GM23338 (cell line): Measurements from ENCODE around the gene MEF2A. TPM values are rescaled to one million over a fixed set of nuclear protein-coding genes. Genes with fewer than 3 reads are reported as not detected.

Experiments
- ATAC-seq: fragments of 200-7000 bp; cut with Tn5 transposase; 3 replicates; pipeline ENCODE4 v1.9.1; 2020
- DNase-seq: peaks from one replicate; pipeline ENCODE4 v3.0.0-alpha.2; 2015; ENCODE audit warnings: low spot score
- H2AFZ ChIP-seq: fragments of 200-600 bp; sonication (generic); 2 replicates; pipeline ENCODE4 v1.8.0; 2016; ENCODE audit warnings: antibody characterized with exemption, mild to moderate bottlenecking, moderate library complexity
- H3F3A ChIP-seq: fragments of 200-600 bp; sonication (generic); replicated peaks from 2 replicates; pipeline ENCODE4 v1.8.0; 2017; ENCODE audit warnings: antibody characterized with exemption, mixed run types, low read depth
- H3K27ac ChIP-seq: fragments of 200-600 bp; sonication (generic); 2 replicates; pipeline ENCODE4 v1.6.1; 2016; ENCODE audit warnings: low read depth
- H3K27me3 ChIP-seq: fragments of 200-600 bp; sonication (generic); 2 replicates; pipeline ENCODE4 v1.8.0; 2016; ENCODE audit warnings: mild to moderate bottlenecking, mixed run types, moderate library complexity; ENCODE audit not compliant: insufficient read depth
- H3K36me3 ChIP-seq: fragments of 200-600 bp; sonication (generic); 2 replicates; pipeline ENCODE4 v1.8.0; 2016; ENCODE audit warnings: mild to moderate bottlenecking; ENCODE audit not compliant: insufficient read depth
- H3K4me1 ChIP-seq: fragments of 200-600 bp; sonication (generic); 2 replicates; pipeline ENCODE4 v1.8.0; 2016; ENCODE audit warnings: mild to moderate bottlenecking, moderate library complexity; ENCODE audit not compliant: insufficient read depth
- H3K4me2 ChIP-seq: fragments of 200-600 bp; sonication (generic); 2 replicates; pipeline ENCODE4 v1.7.1; 2017; ENCODE audit warnings: mixed run types
- H3K4me3 ChIP-seq: fragments of 200-600 bp; sonication (generic); 2 replicates; pipeline ENCODE4 v1.6.1; 2016; ENCODE audit warnings: mixed run types
- H3K79me2 ChIP-seq: fragments of 200-600 bp; sonication (generic); replicated peaks from 2 replicates; pipeline ENCODE4 v1.8.0; 2017; ENCODE audit warnings: mild to moderate bottlenecking; ENCODE audit not compliant: insufficient read depth
- H3K9me2 ChIP-seq: fragments of 200-600 bp; sonication (generic); 2 replicates; pipeline ENCODE4 v1.8.0; 2017; ENCODE audit not compliant: insufficient read depth
- H4K20me1 ChIP-seq: fragments of 200-600 bp; sonication (generic); replicated peaks from 2 replicates; pipeline ENCODE4 v1.8.0; 2017; ENCODE audit warnings: mild to moderate bottlenecking; ENCODE audit not compliant: insufficient read depth
- H3K27ac Mint-ChIP-seq: 2 replicates; pipeline ENCODE4 v1.8.0; 2020; ENCODE audit warnings: inconsistent platforms, mild to moderate bottlenecking, moderate library complexity, mixed read lengths
- H3K27me3 Mint-ChIP-seq: 3 replicates; pipeline ENCODE4 v1.8.0; 2022; ENCODE audit warnings: low read depth, mild to moderate bottlenecking, moderate library complexity, mixed read lengths, inconsistent platforms; ENCODE audit not compliant: insufficient read depth, poor library complexity
- H3K36me3 Mint-ChIP-seq: 3 replicates; pipeline ENCODE4 v1.8.0; 2021; ENCODE audit warnings: low read depth, mild to moderate bottlenecking, inconsistent platforms, moderate library complexity, mixed read lengths
- H3K4me1 Mint-ChIP-seq: 3 replicates; pipeline ENCODE4 v1.8.0; 2020; ENCODE audit warnings: mild to moderate bottlenecking, inconsistent platforms, mixed read lengths
- H3K4me3 Mint-ChIP-seq: 3 replicates; pipeline ENCODE4 v1.8.0; 2021; ENCODE audit warnings: moderate library complexity, mild to moderate bottlenecking, inconsistent platforms, mixed read lengths
- H3K9me3 Mint-ChIP-seq: 3 replicates; pipeline ENCODE4 v1.8.0; 2020; ENCODE audit warnings: moderate library complexity, mild to moderate bottlenecking, inconsistent platforms, mixed read lengths
- CREB1 ChIP-seq: fragments of 250-450 bp; sonication (Bioruptor Pico); IDR thresholded peaks from 2 replicates; pipeline ENCODE4 v1.5.0; 2020; ENCODE audit warnings: low read depth, mild to moderate bottlenecking, moderate library complexity
- CTCF ChIP-seq, 2 experiments: fragments of 200-600 bp in 1 of 2; sonication (generic) in 1 of 2; conservative IDR thresholded peaks; 2 replicates each; pipeline versions ENCODE4 v1.5.1 to v1.6.1; 2016 to 2017; ENCODE audit warnings: antibody characterized with exemption in 2 of 2, low read depth in 2 of 2, mild to moderate bottlenecking in 2 of 2, moderate library complexity in 1 of 2
- EZH2 ChIP-seq: fragments of 200-600 bp; sonication (generic); IDR thresholded peaks from one replicate; pipeline ENCODE4 v1.8.0; 2017; ENCODE audit warnings: antibody characterized with exemption, mild to moderate bottlenecking, low read depth; ENCODE audit not compliant: unreplicated experiment
- EZH2phosphoT487 ChIP-seq: fragments of 200-600 bp; sonication (generic); IDR thresholded peaks from one replicate; pipeline ENCODE4 v1.8.1; 2018; ENCODE audit warnings: antibody characterized with exemption; ENCODE audit not compliant: unreplicated experiment
- JUNB ChIP-seq: IDR thresholded peaks from one replicate; pipeline ENCODE4 v1.6.1; 2016; ENCODE audit warnings: antibody characterized with exemption; ENCODE audit not compliant: unreplicated experiment
- NANOG ChIP-seq: IDR thresholded peaks from 2 replicates; pipeline ENCODE4 v1.6.1; 2016; ENCODE audit warnings: antibody characterized with exemption, borderline replicate concordance
- POLR2AphosphoS5 ChIP-seq: IDR thresholded peaks from 2 replicates; pipeline ENCODE4 v1.6.1; 2016; ENCODE audit warnings: antibody characterized with exemption, low read depth
- REST ChIP-seq: IDR thresholded peaks from one replicate; pipeline ENCODE4 v1.6.1; 2018; ENCODE audit warnings: antibody characterized with exemption; ENCODE audit not compliant: unreplicated experiment
- STAT1 ChIP-seq: IDR thresholded peaks from one replicate; pipeline ENCODE4 v1.6.1; 2016; ENCODE audit warnings: antibody characterized with exemption; ENCODE audit not compliant: unreplicated experiment
- ZNF114 ChIP-seq: fragments of 250-450 bp; sonication (Bioruptor Pico); IDR thresholded peaks from 2 replicates; pipeline ENCODE4 v1.5.0; 2020; ENCODE audit warnings: mild to moderate bottlenecking, moderate library complexity
- ZNF331 ChIP-seq: fragments of 250-450 bp; sonication (Bioruptor Pico); IDR thresholded peaks from 2 replicates; pipeline ENCODE4 v1.5.0; 2020; ENCODE audit warnings: low read depth, mild to moderate bottlenecking, moderate library complexity
- ZNF462 ChIP-seq: fragments of 250-450 bp; sonication (Bioruptor Pico); IDR thresholded peaks from 2 replicates; pipeline ENCODE4 v1.5.0; 2020; ENCODE audit warnings: mild to moderate bottlenecking, moderate library complexity
- polyA plus RNA-seq: library from polyadenylated mRNA; unstranded; fragments of >200 nt; fragmentation: Nextera tagmentation; extraction: Ambion mirVana; gene quantifications from 2 replicates; pipeline ENCODE4 v1.2.1, GENCODE V29; 2016
- total RNA-seq: library from RNA; depleted of rRNA; stranded (reverse); fragments of >200 nt; shearing (Covaris generic); gene quantifications from 2 replicates; pipeline ENCODE4 v1.2.3, GENCODE V29; 2014
- TF ChIP-seq, protein P1 (sequence below): IDR thresholded peaks from 2 replicates; pipeline ENCODE4 v1.6.1; 2016; ENCODE audit warnings: antibody characterized with exemption

MEF2A gene
- total and polyA plus RNA-seq, 2 experiments from 2014 or later: 20.3 to 42.3 TPM

- peak; percentile 77 for ATAC-seq
Observed at GRCh38 chr15:99578809-99579208, 13.0 kb downstream of the MEF2A start.

More at GRCh38 chr15:99578809-99579208, 13.0 kb downstream of the MEF2A start:
- H2AFZ ChIP-seq: no peak overlapping the region
- no peaks in the 10 kb centered on the region for H3K27me3 ChIP-seq
- peak overlapping the region; percentile 94 for H3K27ac Mint-ChIP-seq
- TF ChIP-seq, protein P1, sequence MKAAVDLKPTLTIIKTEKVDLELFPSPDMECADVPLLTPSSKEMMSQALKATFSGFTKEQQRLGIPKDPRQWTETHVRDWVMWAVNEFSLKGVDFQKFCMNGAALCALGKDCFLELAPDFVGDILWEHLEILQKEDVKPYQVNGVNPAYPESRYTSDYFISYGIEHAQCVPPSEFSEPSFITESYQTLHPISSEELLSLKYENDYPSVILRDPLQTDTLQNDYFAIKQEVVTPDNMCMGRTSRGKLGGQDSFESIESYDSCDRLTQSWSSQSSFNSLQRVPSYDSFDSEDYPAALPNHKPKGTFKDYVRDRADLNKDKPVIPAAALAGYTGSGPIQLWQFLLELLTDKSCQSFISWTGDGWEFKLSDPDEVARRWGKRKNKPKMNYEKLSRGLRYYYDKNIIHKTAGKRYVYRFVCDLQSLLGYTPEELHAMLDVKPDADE: no peak
- TF ChIP-seq ZNF331 (CRISPR knock-in tag) (no peak), ZNF462 (CRISPR knock-in tag) (no peak), EZH2 (no peak), NANOG (no peak), JUNB (no peak), CTCF (conservative IDR thresholded peaks at IDR 0.05; ENCODE audit: low read depth in 2 of 2) (no peak), STAT1 (no peak), EZH2phosphoT487 (no peak), POLR2AphosphoS5 (no peak), CREB1 (CRISPR knock-in tag) (no peak), ZNF114 (CRISPR knock-in tag) (no peak), REST (no peak)
- peaks cover under 1% of the 10 kb centered on the region; the same call in 1 of the 3 replicates for H3K36me3 Mint-ChIP-seq
- H3K27ac ChIP-seq: peak overlapping the region; percentile 78; the same call in 1 of the 2 replicates
- peak; percentile 50 for DNase-seq
- peaks cover 71% of the 10 kb centered on the region for H3K4me1 Mint-ChIP-seq
- peaks cover 87% of the 10 kb centered on the region for H3K4me1 ChIP-seq
- no peaks in the 10 kb centered on the region for H3K36me3 ChIP-seq
- peak overlapping the region; percentile 68 for H3K4me2 ChIP-seq
- peak overlapping the region; percentile 43; the same call in 2 of the 3 replicates for H3K4me3 Mint-ChIP-seq
- H3K4me3 ChIP-seq: peak overlapping the region; percentile 23
- H3K27me3 Mint-ChIP-seq: peaks cover 5% of the 10 kb centered on the region
- no peaks in the 10 kb centered on the region for H3F3A ChIP-seq
- H3K9me3 Mint-ChIP-seq: no peaks in the 10 kb centered on the region
- H3K79me2 ChIP-seq: peaks cover 100% of the 10 kb centered on the region
- H4K20me1 ChIP-seq: peaks cover 2% of the 10 kb centered on the region; the same call in 1 of the 2 replicates
- H3K9me2 ChIP-seq: no peaks in the 10 kb centered on the region
